Neural crest cell (in vitro differentiated cells): ENCODE results near the gene EPHA6. TPM values are rescaled to one million over a fixed set of nuclear protein-coding genes. Genes with fewer than 3 reads are reported as not detected.
"Not testable (repeated sequence)": the region's sequence is repeated elsewhere in the genome, so short reads cannot be mapped to it uniquely, and the experiment has no call there.

Experiments
- DNase-seq: peaks from one replicate; pipeline ENCODE4 v3.0.0; 2021; ENCODE audit warnings: low read depth, mixed read lengths, low spot score
- H3K27ac Mint-ChIP-seq: one replicate; pipeline ENCODE4 v1.8.0; 2021; ENCODE audit warnings: mild to moderate bottlenecking, mixed read lengths; ENCODE audit not compliant: unreplicated experiment
- H3K27me3 Mint-ChIP-seq: 2 replicates; pipeline ENCODE4 v1.8.0; 2021; ENCODE audit warnings: low read depth, mild to moderate bottlenecking, mixed read lengths
- H3K36me3 Mint-ChIP-seq: 2 replicates; pipeline ENCODE4 v1.8.0; 2021; ENCODE audit warnings: low read depth, mild to moderate bottlenecking, mixed read lengths
- H3K4me1 Mint-ChIP-seq: 2 replicates; pipeline ENCODE4 v1.8.0; 2021; ENCODE audit warnings: mixed read lengths
- H3K4me3 Mint-ChIP-seq: one replicate; pipeline ENCODE4 v1.8.0; 2021; ENCODE audit warnings: mild to moderate bottlenecking, mixed read lengths
- H3K9me3 Mint-ChIP-seq: 2 replicates; pipeline ENCODE4 v1.8.0; 2021; ENCODE audit warnings: mixed read lengths
- CTCF ChIP-seq: fragments of 200-600 bp; sonication (generic); conservative IDR thresholded peaks from 2 replicates; pipeline ENCODE4 v1.5.0; 2021; ENCODE audit warnings: antibody characterized with exemption, mild to moderate bottlenecking
- total RNA-seq: library from RNA; stranded (reverse); gene quantifications from 2 replicates; pipeline ENCODE4 v1.2.1, GENCODE V29; 2021

The EPHA6 gene
- total RNA-seq, 1 donor from 2014 or later: 0.96 TPM

GRCh38 chr3:97613139-97613538, 798.7 kb downstream of the EPHA6 start:
- Mint-ChIP-seq H3K36me3 (no peaks in the 10 kb centered on the region), H3K9me3 (peaks cover 7% of the 10 kb centered on the region)
- DNase-seq: no peak

GRCh38 chr3:97620514-97620913, 806.1 kb downstream of the EPHA6 start:
- not testable (repeated sequence) for H3K27me3 Mint-ChIP-seq, H3K4me1 Mint-ChIP-seq, DNase-seq, H3K4me3 Mint-ChIP-seq, H3K27ac Mint-ChIP-seq, H3K9me3 Mint-ChIP-seq, H3K36me3 Mint-ChIP-seq

More at GRCh38 chr3:97613139-97613538, 798.7 kb downstream of the EPHA6 start:
- Mint-ChIP-seq H3K27me3 (peaks cover 3% of the 10 kb centered on the region), H3K4me3 (no peak overlapping the region), H3K27ac (no peak overlapping the region), H3K4me1 (no peaks in the 10 kb centered on the region)
- no peak for TF ChIP-seq CTCF

GRCh38 chr3:97636465-97636864, 822.1 kb downstream of the EPHA6 start:
- Mint-ChIP-seq H3K4me1 (no peaks in the 10 kb centered on the region), H3K9me3 (no peaks in the 10 kb centered on the region)

GRCh38 chr3:97646932-97647331, 832.5 kb downstream of the EPHA6 start:
- H3K27ac Mint-ChIP-seq: no peak overlapping the region
- H3K36me3 Mint-ChIP-seq: no peaks in the 10 kb centered on the region
- H3K4me3 Mint-ChIP-seq: no peak overlapping the region
- no peaks in the 10 kb centered on the region for H3K27me3 Mint-ChIP-seq
- no peak for TF ChIP-seq CTCF
- peaks cover 2% of the 10 kb centered on the region for H3K9me3 Mint-ChIP-seq
- DNase-seq: no peak
- H3K4me1 Mint-ChIP-seq: peaks cover 9% of the 10 kb centered on the region

More at GRCh38 chr3:97636465-97636864, 822.1 kb downstream of the EPHA6 start:
- no peak for DNase-seq
- Mint-ChIP-seq H3K4me3 (no peak overlapping the region), H3K36me3 (no peaks in the 10 kb centered on the region), H3K27me3 (no peaks in the 10 kb centered on the region), H3K27ac (no peak overlapping the region)
- no peak for TF ChIP-seq CTCF

- H3K27me3 Mint-ChIP-seq: no peaks in the 10 kb centered on the region
- no peaks in the 10 kb centered on the region for H3K36me3 Mint-ChIP-seq
- TF ChIP-seq CTCF: no peak
- peaks cover 9% of the 10 kb centered on the region for H3K4me1 Mint-ChIP-seq
- H3K27ac Mint-ChIP-seq: no peak overlapping the region
- H3K9me3 Mint-ChIP-seq: peaks cover 2% of the 10 kb centered on the region
- DNase-seq: no peak
- no peak overlapping the region for H3K4me3 Mint-ChIP-seq
These were observed 833.1 kb downstream of the EPHA6 start for GRCh38 chr3:97647441-97647982.

GRCh38 chr3:97655971-97656370, 841.6 kb downstream of the EPHA6 start:
- H3K27me3 Mint-ChIP-seq: peaks cover 3% of the 10 kb centered on the region
- no peak for DNase-seq
- no peaks in the 10 kb centered on the region for H3K9me3 Mint-ChIP-seq
- H3K4me3 Mint-ChIP-seq: no peak overlapping the region
- H3K27ac Mint-ChIP-seq: no peak overlapping the region
- no peaks in the 10 kb centered on the region for H3K4me1 Mint-ChIP-seq
- no peak for TF ChIP-seq CTCF
- no peaks in the 10 kb centered on the region for H3K36me3 Mint-ChIP-seq
